ENCODE measurements around the gene KCNJ15.

The KCNJ15 gene

DNA sequence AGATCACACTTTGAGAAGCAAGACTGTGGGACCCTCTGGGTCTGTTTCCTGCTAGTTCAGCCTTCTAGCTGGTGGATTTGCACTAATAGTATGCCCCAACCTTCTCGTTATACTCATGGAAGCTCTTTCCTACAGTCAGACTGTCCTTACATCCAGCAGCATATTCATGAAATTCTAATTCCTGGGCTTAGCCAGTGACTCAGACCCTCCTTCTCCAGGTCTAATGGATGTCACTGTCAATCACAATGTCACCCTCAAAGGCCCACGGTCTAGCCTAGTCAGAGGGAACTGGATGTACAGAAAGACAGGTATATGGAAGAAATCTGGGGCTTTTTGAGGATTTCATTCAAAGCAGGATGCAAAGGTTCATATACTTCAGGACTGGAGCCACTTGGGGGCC lies 72.4 kb downstream of the KCNJ15 start:
- no peak for DNase-seq

DNA sequence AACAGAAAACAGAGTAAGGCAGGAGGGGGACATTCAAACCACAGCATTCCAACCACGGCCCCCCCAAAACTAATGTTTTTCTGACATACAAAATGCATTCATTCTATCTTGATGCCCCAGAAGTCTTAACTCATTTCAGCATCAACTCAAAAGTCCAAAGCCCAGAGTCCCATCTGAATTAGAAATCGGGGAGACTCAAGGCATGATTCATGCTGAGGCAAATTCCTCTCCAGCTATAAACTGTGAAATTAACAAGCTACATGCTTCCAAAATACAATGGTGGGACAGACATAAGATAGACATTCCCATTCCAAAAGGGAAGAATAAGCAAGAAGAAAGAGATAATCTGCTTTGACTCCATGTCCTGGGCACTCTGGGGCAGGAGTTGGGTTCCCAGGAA lies 73.9 kb downstream of the KCNJ15 start:
- no peak for DNase-seq

DNA sequence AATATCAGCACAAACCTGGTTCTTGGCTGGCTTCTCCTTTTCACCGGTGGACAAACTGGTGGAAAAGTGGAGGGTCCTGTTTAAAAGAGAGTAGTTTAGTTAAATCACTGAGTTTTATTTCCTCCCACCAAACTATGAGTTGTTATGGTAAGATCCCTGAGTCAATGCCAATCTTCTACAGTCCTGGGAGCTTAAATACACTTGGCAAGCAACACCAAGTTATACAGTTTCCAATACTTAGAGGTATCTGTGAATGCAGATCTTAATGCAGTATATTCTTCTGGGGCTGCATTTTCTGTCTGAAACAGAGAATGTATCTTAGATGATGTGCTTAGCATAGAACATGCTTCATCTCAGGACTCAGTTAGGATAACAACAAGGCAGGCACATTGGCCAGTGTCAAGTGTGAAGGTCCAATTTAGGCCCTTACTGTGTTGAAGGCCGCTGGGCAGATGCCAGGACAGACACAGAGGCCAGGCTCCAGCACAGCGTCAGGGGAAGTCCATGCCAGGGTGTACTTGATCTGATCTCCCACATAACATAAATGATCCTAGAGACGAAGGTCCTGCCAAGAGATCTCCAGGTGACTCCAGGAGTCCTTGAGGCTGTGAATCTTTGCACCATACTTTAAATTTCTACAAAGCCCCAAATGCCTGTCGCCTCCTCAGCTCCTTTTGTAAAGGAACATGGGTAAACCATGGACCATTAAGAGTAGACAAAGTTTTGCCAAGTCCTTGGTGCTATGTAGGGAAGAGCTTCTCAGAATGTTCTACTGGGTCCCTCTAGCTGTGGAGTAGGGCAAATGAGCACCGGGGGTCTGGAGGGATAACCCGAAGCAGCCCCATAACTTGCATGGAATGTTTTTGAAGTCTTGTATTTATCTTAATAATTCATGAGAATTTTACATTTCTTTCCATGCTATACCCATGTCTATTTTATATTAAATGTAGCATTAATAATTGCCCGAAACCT lies 76.8 kb downstream of the KCNJ15 start:
- DNase-seq: no peak

DNA sequence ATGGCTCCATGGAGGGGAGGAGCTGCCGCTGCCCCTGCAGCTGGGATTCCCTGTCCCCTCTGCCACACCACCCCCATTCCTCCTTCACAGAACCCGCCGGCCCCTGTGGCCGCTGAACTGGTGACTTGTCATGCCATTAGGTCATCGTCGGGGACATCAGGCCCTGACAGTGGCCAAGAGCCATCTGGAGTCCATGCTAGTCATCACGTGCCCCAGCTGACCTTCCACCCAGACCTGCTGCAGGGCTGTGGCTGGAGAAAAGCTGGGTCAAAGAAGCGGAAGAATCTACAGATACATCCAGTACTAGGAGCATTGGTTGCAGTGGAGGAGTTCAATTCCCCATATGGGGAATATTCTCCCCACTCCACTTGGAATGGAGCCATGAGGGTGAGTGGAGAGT lies 78.1 kb downstream of the KCNJ15 start:
- no peak for DNase-seq

DNA sequence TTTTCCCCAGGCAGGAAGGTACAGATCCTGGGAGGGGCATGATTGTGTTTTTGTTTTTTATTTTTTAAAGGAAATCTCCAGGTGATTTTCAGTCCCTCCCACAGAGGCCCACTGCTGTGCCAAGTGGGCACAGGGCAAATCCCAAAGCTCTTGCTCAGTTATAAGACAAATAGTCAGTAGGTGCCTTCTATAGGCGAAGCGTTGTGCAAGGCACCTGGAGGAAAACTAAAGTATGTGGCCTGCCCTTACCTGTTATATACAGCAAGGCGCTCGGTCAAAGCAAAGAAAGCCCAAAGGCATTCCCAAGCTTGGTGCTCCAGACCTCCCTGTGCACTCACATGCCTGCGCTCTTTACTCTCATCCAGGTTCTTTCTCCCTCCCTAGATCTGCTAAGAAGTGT lies 81.0 kb downstream of the KCNJ15 start:
- DNase-seq: no peak

DNA sequence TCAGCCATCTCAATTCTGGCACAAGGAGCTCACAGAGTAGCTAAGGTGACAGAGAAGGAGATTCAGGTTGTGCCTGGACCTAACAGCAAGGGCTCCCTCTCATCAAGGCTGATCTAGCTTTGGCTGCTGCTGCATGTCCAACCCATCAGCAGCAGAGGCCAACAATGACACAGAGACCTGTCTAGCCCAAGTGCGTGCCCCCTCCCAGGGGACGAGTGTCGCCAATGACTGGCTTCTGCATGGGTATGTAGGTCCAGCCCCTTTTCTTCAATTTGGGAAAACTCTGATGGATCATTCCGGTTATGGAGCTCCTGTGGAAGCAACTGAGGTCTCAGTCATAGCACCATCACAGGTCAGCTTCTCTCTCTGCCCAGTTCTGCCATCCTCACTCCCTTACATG lies 83.3 kb downstream of the KCNJ15 start:
- DNase-seq: no peak

DNA sequence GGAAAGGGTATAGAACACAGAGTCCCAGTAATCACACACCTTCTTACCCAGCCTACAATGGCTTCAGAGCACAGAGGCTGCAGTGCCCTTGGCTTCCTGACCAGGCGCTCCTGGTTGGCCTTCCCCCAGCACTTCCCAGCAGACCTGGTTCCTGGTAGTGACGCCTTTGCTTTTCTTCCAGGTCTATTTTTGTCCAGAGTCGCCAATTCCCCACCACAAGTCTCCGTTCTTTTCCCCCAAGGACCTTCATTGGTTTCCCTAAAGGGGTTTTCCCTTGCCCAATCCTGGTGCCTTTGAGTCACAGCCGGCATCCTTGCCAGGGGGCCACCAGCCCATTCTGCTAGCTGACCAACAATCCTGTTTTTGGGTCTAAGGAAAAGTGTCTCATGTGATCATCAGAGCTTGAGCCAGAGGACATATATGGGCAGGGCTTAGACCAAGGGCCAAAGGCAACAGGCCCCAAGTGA lies 84.8 kb downstream of the KCNJ15 start:
- no peak for DNase-seq

DNA sequence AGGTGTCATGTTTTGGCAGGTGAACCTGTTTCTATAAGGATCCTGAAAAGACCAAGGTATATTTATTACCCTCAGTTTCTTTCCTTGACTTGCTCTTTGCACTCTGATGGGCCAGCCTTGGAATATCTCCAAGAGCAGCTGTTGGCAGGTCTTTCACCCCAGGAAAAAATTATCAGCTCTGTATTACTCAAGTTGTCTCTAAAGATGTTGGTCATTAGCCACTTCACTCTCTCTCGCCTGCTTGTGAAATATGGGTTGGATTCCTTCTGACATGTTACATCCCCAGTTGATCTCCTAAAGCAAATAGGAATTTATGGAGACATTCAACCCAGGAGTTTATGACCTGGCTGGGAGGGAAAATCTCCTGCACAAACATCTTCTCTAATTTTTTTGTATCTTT lies 85.9 kb downstream of the KCNJ15 start:
- no peak for DNase-seq

DNA sequence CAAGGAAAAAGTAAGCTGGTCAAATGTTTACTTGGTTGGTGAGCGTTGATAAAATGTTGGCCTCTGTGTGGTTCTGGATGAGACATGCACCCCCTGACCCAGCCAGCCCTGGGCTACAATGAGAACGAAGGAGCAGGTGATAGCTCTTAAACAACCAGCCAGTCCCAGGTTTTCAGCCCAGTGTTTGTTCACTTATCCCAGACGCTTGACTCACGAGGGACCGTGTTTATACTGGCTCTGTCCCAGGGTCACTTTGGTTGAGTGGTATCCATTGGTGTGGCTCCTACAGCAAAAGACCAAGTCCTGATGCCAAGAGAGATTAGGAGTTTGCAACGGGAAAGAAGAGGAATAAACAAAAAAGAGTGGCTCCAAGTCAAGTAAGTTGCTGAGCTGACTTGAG lies 86.9 kb downstream of the KCNJ15 start:
- no peak for DNase-seq

DNA sequence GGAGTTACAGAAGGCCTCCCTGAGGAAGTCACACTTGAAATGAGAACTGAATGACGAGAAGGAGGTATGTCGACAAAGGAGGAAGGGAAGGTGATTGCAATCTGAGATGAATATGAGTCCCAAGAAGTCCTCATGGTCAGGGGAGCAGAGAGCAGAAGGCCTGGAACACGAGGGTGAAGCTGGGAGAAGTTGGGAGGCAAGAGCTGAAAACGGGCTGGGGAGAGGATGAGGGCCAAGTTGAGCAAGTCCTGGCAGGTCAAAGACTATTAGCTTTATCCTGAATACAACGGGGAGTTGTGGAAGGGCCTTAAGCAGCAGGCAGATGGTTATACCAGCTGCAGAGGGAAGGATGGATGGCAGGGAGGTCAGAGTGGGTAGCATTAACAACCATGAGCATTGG lies 89.5 kb downstream of the KCNJ15 start:
- no peak for DNase-seq

DNA sequence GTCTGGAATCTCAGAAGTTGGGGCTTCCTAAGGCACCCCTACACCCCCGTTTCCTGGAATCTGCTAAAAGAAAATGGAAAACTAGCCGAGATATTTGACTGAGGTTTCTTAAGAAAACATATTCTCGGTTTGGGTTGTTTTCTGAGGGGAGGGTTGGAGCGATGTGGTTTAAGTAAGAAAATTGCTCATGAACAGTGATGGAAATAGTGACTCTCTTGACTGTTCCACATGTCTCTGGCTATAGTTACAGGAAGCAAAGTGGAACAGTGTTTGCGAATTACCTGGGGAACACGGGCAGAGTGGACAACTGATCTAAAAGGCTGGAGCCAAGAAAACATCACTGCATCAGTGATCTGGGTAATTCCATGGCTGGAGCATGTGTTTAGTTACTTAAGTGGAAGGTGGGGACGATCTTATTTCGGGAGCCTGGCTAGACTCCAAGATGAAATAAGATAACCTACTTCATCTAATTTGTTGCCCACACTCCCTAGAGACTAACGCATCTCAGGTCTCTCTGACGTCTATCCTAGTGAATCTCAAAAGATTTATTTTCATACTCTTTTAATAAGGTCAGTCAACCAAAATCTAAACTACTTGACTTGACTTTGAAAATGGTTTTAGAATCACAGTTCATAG lies 92.4 kb downstream of the KCNJ15 start:
- DNase-seq: no peak

DNA sequence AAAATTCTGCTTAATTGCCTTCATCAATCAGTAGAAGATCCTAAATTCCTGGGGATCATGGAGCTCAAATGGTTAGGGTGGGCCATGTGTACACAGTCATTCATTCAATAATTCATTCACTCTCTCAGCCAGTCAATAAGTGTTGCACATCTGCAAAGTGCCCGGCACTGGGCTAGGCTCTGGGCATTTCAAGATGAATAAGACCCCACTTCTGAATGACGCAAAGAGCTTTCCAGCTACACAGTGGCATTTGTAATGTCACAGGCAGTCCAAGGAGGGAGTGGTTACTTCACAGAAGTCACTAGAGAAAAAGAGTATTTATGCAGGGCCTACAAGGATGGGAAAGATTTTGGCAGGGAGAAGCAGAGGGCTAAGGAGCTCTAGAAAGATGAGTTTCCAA lies 93.2 kb downstream of the KCNJ15 start:
- DNase-seq: no peak

DNA sequence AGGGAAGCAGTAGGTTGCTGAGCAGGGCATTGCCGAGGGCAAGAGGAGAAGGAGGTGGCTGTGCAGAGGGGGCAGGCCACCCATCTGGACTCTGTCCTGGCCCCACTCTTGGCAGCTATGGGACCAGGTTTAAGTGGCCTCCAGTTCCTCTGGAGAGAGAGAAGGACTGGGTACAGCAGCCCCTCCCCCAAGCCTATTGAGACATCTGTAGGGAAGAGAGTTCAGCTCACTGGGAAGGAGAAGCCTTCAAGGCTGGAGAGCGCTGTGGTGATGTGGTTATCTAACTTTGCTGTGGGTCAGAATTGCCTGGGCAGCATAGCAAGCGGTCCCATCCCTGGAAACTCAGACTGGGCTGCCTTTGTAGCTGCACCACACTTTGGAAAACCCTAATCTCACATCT lies 93.9 kb downstream of the KCNJ15 start:
- DNase-seq: no peak

DNA sequence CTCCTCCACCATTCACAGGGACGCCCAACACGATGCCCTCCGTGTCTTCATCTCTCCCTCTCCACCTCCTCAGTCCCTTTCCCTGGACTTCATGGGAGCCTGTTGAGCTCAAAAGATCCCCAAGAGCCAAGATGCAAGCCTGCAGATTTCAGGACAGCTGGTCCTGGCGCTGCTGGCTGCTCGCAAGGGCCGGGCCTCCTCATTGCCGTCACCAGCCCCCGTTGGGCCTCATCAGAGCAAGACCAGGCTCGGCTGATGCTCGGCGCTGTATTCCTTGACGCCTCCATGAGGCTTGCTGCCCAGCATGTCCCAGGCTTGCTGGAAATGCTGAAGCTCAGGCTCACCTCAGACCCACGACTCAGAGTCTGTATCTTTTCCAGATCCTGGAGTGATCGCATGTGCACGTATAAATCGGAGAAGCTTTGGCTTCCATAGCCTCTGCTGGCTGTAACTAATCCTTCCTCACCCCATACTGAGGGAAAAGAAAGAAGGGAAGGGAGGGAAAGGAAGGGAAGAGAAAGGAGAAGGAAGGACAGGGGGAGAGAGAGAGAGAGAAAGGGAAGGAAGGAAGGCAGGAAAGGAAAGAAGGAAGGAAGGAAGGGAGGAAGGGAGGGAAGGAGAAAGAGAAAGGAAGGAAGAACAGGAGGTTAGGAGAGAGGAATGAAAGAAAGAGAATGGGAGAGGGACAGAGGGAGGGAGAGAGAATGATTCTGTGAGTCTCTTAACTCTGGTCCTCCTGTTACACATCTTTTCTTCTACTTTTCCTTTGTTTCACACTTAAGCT lies 94.6 kb downstream of the KCNJ15 start:
- no peak for DNase-seq

DNA sequence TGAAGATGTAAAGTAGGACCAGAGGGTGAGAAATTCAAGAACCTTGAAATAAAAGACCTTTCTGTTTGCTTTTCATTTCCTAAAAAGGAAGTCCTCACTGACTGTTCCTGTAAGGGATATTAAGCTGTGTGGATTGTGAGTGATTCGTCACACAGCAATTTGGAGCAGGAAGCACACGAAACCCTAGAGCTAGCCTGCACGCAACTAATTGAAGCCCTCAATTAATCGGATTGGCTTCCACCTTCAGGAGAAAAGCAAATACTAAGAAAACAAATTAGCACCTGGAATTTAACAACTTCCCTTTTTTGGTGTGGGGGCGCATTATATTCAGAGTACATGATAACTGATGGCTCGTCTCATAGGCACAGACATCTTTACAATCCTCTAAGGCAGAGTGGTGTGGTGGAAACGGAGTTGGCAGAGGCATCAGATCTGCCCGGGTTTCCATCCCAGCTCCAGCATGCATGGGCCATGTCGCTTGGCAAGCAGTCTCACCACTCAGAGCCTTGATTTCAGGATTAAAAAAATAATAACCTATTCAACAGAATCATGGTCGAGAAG lies 95.2 kb downstream of the KCNJ15 start:
- peak; percentile 8 for DNase-seq

DNA sequence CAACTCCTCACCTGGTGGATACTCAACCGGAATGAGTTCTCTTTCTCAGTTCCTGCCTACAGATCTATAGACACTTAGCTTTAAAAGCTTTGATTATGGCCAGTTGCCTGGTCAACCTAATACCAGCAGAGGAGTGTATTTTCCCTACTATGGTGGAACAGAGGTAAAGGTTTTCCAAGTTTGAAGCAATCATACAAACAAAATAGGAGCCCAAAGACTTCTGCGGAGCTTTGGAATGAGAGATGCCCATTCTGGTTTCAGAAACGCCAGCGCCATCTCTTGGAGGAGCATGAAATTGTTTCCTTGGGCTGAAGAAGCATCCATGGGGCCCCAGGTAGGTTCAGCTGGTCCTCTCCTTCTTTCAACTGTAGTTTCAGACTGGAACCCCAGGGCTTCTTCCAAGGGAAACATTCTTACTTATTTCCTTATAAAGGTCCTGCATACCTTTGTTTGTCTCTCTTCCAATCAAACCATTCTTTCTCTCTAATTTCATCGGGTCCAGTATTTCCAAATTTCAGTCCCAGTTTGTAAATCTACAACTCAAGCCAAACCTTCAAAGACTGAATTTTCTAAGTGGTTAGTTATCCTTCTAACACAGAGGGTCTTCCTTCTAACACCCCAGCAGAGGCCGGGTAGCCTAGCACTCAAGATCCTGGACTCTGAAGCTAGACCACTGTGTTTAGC lies 95.9 kb downstream of the KCNJ15 start:
- DNase-seq: peak; percentile 22

DNA sequence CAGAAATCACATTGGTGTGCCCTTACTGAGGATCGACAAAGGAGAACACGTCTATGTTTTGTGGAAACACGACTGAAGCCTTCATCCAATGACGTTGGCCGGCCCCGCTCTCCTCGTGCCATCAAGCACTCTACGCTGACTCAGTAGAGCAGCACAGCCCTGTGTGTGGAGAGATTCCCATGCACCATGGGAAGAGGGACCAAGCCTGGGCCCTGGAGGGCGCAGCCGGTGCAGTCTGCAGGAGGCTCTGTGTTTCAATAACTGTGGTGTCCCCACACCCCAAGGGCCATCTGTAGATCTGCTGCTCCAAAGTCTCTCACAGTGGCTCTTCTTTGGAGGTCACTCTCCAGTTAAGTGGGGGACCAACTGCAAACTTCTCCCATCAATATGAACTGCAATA lies 97.4 kb downstream of the KCNJ15 start:
- DNase-seq: no peak

DNA sequence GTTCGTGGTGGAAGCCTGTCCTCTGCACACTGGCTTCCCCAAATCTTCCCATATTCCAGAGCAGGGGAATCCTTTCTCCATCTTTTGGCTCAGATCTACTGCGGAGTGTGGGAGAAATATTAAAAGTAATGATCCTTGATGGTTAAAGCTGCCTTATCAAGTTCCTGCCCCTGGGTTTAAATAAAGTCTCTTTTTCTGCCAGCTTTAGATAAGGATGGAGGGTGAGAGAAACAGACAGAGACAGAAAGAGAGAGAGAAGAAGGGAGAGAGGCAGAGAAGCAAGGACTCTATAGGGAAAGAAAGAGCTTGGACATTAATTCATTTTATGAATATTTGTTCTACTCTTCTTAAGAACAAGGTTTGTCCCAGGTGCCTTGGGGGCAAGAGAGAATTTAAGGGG lies 98.0 kb downstream of the KCNJ15 start:
- DNase-seq: no peak

DNA sequence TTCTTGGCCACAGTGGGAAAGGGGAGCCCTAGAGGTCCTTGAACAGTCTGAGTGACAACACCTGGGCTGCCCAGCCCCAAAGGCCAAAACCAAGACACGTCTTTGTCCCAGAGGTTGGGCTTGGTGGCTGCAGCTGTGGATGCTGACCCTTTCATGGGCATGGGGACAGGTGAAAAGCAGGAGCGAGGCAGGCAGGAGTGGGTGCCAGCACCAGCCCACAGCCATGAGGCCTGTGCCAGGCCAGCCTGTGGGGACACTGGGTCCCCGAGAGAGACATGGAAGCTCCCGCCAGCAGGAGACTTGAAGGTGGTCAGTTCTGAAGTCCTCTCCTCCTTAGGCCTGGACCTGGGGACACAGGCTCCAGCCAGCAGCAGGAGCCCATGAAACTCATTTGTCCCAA lies 98.6 kb downstream of the KCNJ15 start:
- no peak for DNase-seq

DNA sequence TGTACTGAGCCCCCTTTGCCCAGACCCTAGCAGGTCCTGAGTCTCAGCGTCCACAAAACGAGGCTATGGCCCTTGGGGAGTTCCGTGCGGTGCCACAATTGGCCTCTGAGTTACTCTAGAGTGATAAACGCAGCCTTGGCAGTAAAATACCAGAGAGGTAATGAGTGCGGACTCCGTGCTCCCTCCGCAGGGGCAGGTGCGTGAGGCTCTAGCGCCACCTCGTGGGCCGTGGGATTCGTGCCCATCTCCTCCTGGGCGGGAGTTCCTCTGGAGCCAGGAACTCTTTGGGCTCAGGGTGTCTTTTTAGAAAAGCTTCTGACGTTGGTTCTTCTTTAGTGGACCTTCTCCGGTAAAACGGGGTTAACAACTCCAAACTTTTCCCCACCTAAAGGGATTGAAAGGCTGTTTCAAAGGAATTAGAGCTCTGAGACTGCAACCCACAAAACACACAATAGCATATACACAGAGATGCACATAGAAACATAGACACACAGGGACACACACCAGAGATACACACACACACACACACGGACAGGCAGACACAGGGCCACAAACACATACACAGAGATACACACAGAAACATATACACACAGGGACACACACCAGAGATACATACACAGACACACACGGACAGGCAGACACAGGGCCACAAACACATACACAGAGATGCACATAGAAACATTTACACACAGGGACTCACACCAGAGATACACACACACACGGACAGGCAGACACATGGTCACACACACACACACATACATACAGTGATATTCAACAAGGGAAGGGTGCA lies 99.4 kb downstream of the KCNJ15 start:
- peak; percentile 67 for DNase-seq

Data from NCI-H146 (cell line).